Peyer's patch (tissue), 4 donors: ENCODE measurements around the gene SIDT2. TPM values are rescaled to one million over a fixed set of nuclear protein-coding genes. Genes with fewer than 3 reads are reported as not detected.
A peak's percentile ranks its signal among the peaks of the same experiment; 100 is the strongest.

ENCODE experiments used
- DNase-seq, 3 donors: peaks; one replicate each; pipeline ENCODE4 v3.0.0-alpha.2; 2017 to 2019
- H3K27ac ChIP-seq, 4 donors: fragments of 200-600 bp; sonication (generic); one replicate each; pipeline ENCODE4 v1.5.1; 2016 to 2019
- H3K27me3 ChIP-seq, 2 donors: fragments of 200-600 bp; sonication (generic); one replicate each; pipeline ENCODE4 v1.5.1; 2019
- H3K36me3 ChIP-seq, 3 donors: fragments of 200-600 bp; sonication (generic); one replicate each; pipeline ENCODE4 v1.5.1; 2016 to 2019
- H3K4me1 ChIP-seq, 4 donors: fragments of 200-600 bp; sonication (generic); one replicate each; pipeline ENCODE4 v1.5.1; 2016 to 2019
- H3K4me3 ChIP-seq, 4 donors: fragments of 200-600 bp; sonication (generic); 1 replicate in 3 of 4; 2 replicates in 1 of 4; pipeline ENCODE4 v1.5.1; 2016 to 2019; ENCODE audit warnings: mild to moderate bottlenecking in 1 of 4
- H3K9me3 ChIP-seq, 4 donors: fragments of 200-600 bp; sonication (generic); one replicate each; pipeline ENCODE4 v1.5.1; 2016 to 2019; ENCODE audit warnings: mild to moderate bottlenecking in 1 of 4
- CTCF ChIP-seq, 6 experiments: fragments of 450-650 bp in 4 of 6; fragments of 200-600 bp in 2 of 6; sonication (generic) in 1 of 6; IDR thresholded peaks; one replicate each; pipeline ENCODE4 v1.5.1; 2017 to 2019; ENCODE audit warnings: antibody characterized with exemption in 6 of 6, mild to moderate bottlenecking in 3 of 6, moderate library complexity in 1 of 6
- POLR2A ChIP-seq, 2 donors: fragments of 450-650 bp; IDR thresholded peaks; one replicate each; pipeline ENCODE4 v1.5.1; 2017; ENCODE audit warnings: antibody characterized with exemption in 2 of 2, mild to moderate bottlenecking in 2 of 2, moderate library complexity in 2 of 2
- total RNA-seq, 4 donors: library from RNA; depleted of rRNA; stranded (reverse); fragments of >200 nt; gene quantifications; one replicate each; pipeline ENCODE4 v1.1.0, GENCODE V29; 2016

The SIDT2 gene
- total RNA-seq, 4 donors from 2014 or later: 69.3 to 201 (median 162) TPM

GRCh38 chr11:117143871-117144476, 34.6 kb upstream of the SIDT2 start, which contains the start of gene PAFAH1B2:
PAFAH1B2 (plus strand) TSS chr11:117144287; CDS start chr11:117152448, 8,161 bp downstream.
- Histone ChIP-seq H3K27me3 (no peaks in the 10 kb centered on the region), H3K4me3 (peak within 1 kb of the TSS; percentile 91 to 93 (median 91)), H3K36me3 (peaks cover 0 to 17% (median 0%) of the 10 kb centered on the region in 3 donors), H3K4me1 (peaks cover 0 to 30% (median 6%) of the 10 kb centered on the region in 4 donors), H3K9me3 (no peaks in the 10 kb centered on the region), H3K27ac (peak within 1 kb of the TSS; percentile 86 to 97 (median 93))
- TF ChIP-seq CTCF (IDR thresholded peaks at IDR 0.05) (no peak), POLR2A (IDR thresholded peaks at IDR 0.05) (peak; percentile 76 to 84)
- DNase-seq: peak; percentile 96 to 98 (median 97)

GRCh38 chr11:117144477-117145392, 33.8 kb upstream of the SIDT2 start:
- peak overlapping the region; percentile 91 to 93 (median 91) for H3K4me3 ChIP-seq
- peaks cover 0 to 17% (median 0%) of the 10 kb centered on the region in 3 donors for H3K36me3 ChIP-seq
- no peaks in the 10 kb centered on the region for H3K9me3 ChIP-seq
- no peaks in the 10 kb centered on the region for H3K27me3 ChIP-seq
- peak; percentile 55 to 69 (median 61) for DNase-seq
- H3K27ac ChIP-seq: peak overlapping the region; percentile 86 to 97 (median 93)
- TF ChIP-seq CTCF (IDR thresholded peaks at IDR 0.05): no peak
- H3K4me1 ChIP-seq: peaks cover 0 to 33% (median 6%) of the 10 kb centered on the region in 4 donors

- peak overlapping the region; percentile 91 to 93 (median 91) for H3K4me3 ChIP-seq
- H3K27me3 ChIP-seq: no peaks in the 10 kb centered on the region
- no peak for DNase-seq
- peak overlapping the region; percentile 86 to 97 (median 93) for H3K27ac ChIP-seq
- H3K36me3 ChIP-seq: peaks cover 0 to 17% (median 0%) of the 10 kb centered on the region in 3 donors
- no peaks in the 10 kb centered on the region for H3K9me3 ChIP-seq
- peaks cover 0 to 37% (median 6%) of the 10 kb centered on the region in 4 donors for H3K4me1 ChIP-seq
- no peak for TF ChIP-seq POLR2A (IDR thresholded peaks at IDR 0.05)
- no peak for TF ChIP-seq CTCF (IDR thresholded peaks at IDR 0.05)
These were observed 33.2 kb upstream of the SIDT2 start for GRCh38 chr11:117145393-117145761.

- H3K9me3 ChIP-seq: no peaks in the 10 kb centered on the region
- peaks cover 0 to 37% (median 6%) of the 10 kb centered on the region in 4 donors for H3K4me1 ChIP-seq
- no peak for TF ChIP-seq CTCF (IDR thresholded peaks at IDR 0.05)
- no peak for TF ChIP-seq POLR2A (IDR thresholded peaks at IDR 0.05)
- no peak overlapping the region for H3K27ac ChIP-seq
- no peaks in the 10 kb centered on the region for H3K27me3 ChIP-seq
- H3K36me3 ChIP-seq: peaks cover 0 to 17% (median under 1%) of the 10 kb centered on the region in 3 donors
- H3K4me3 ChIP-seq: no peak overlapping the region
- no peak for DNase-seq
These were observed 32.0 kb upstream of the SIDT2 start for GRCh38 chr11:117146521-117146920.

GRCh38 chr11:117152066-117152465, 26.5 kb upstream of the SIDT2 start:
- no peak overlapping the region for H3K4me3 ChIP-seq
- H3K9me3 ChIP-seq: no peaks in the 10 kb centered on the region
- H3K4me1 ChIP-seq: peaks cover 0 to 21% (median 0%) of the 10 kb centered on the region in 4 donors
- DNase-seq: no peak
- no peaks in the 10 kb centered on the region for H3K27me3 ChIP-seq
- no peak overlapping the region for H3K27ac ChIP-seq
- H3K36me3 ChIP-seq: peaks cover 0 to 29% (median 5%) of the 10 kb centered on the region in 3 donors
- no peak for TF ChIP-seq POLR2A (IDR thresholded peaks at IDR 0.05)
